H1 (cell line): ENCODE measurements around the gene HIBADH. TPM values are rescaled to one million over a fixed set of nuclear protein-coding genes. Genes with fewer than 3 reads are reported as not detected.

Source experiments
- CTCF ChIA-PET: fragments of 300-600 bp; sonication (Branson Sonifier 250); formaldehyde crosslinking; loops from one replicate; lab custom pipeline; 2021; ENCODE audit not compliant: partially characterized antibody; lab: Charles Lee
- POLR2A ChIA-PET: fragments of 300-600 bp; sonication (Branson Sonifier 250); formaldehyde crosslinking; loops from one replicate; lab custom pipeline; 2021; ENCODE audit warnings: inconsistent platforms; ENCODE audit not compliant: partially characterized antibody; lab: Charles Lee
- DNase-seq, 2 experiments: peaks; one replicate each; pipeline versions ENCODE4 v3.0.0 to v3.0.0-alpha.2; 2010 to 2022; ENCODE audit warnings: low spot score in 2 of 2, low read depth in 1 of 2, mixed read lengths in 1 of 2
- FAIRE-seq: peaks from 2 replicates; lab custom pipeline; 2011; peaks lifted over from hg19 to GRCh38; lab: Jason Lieb, UNC
- H2AFZ ChIP-seq: 2 replicates; pipeline ENCODE4 v1.8.1; 2012; ENCODE audit warnings: low read length, inconsistent platforms
- H2AK5ac ChIP-seq: 2 replicates; pipeline ENCODE4 v1.6.1; 2013; ENCODE audit warnings: low read depth, low read length
- H2BK120ac ChIP-seq: replicated peaks from 2 replicates; pipeline ENCODE3; 2013; ENCODE audit warnings: low read depth, low read length, inconsistent platforms
- H2BK12ac ChIP-seq: 2 replicates; pipeline ENCODE4 v1.6.1; 2013; ENCODE audit warnings: low read depth, low read length
- H2BK15ac ChIP-seq: 2 replicates; pipeline ENCODE4 v1.6.1; 2013; ENCODE audit warnings: low read length
- H2BK20ac ChIP-seq: 2 replicates; pipeline ENCODE4 v1.6.1; 2013; ENCODE audit warnings: low read length
- H2BK5ac ChIP-seq: 2 replicates; pipeline ENCODE4 v1.6.1; 2013; ENCODE audit warnings: low read depth, low read length
- H3K14ac ChIP-seq: 2 replicates; pipeline ENCODE4 v1.6.1; 2013; ENCODE audit warnings: inconsistent platforms; ENCODE audit not compliant: insufficient read length
- H3K18ac ChIP-seq: 2 replicates; pipeline ENCODE4 v1.6.1; 2013; ENCODE audit warnings: low read length; ENCODE audit errors: extremely low read depth
- H3K23ac ChIP-seq: 2 replicates; pipeline ENCODE4 v1.6.1; 2013; ENCODE audit warnings: inconsistent platforms; ENCODE audit not compliant: insufficient read length
- H3K23me2 ChIP-seq: 2 replicates; pipeline ENCODE4 v1.6.1; 2013; ENCODE audit warnings: low read depth, low read length
- H3K27ac ChIP-seq: 2 replicates; pipeline ENCODE4 v1.6.1; 2011; ENCODE audit warnings: low read depth, low read length, inconsistent platforms
- H3K27me3 ChIP-seq, 4 experiments: replicated peaks in 1 of 4; 1 replicate in 1 of 4; 2 replicates in 3 of 4; pipeline versions ENCODE4 v1.6.1 to v1.8.1; 2011 to 2013; ENCODE audit warnings: low read length in 3 of 4, mild to moderate bottlenecking in 3 of 4, inconsistent platforms in 2 of 4, mixed read lengths in 2 of 4, moderate library complexity in 1 of 4; ENCODE audit not compliant: control insufficient read depth in 3 of 4, insufficient read depth in 3 of 4; ENCODE audit errors: extremely low read depth in 1 of 4
- H3K36me3 ChIP-seq, 4 experiments: 2 replicates each; pipeline versions ENCODE4 v1.6.1 to v1.8.1; 2011 to 2013; ENCODE audit warnings: mild to moderate bottlenecking in 4 of 4, low read length in 3 of 4, moderate library complexity in 2 of 4, control low read depth in 1 of 4, inconsistent platforms in 1 of 4; ENCODE audit not compliant: insufficient read depth in 4 of 4, control insufficient read depth in 2 of 4
- H3K4ac ChIP-seq: replicated peaks from 2 replicates; pipeline ENCODE3; 2013; ENCODE audit warnings: low read length, low read depth, mixed read lengths, inconsistent platforms; ENCODE audit not compliant: insufficient read length
- H3K4me1 ChIP-seq, 4 experiments: replicated peaks in 1 of 4; 1 replicate in 1 of 4; 2 replicates in 3 of 4; pipeline versions ENCODE4 v1.6.1 to v1.8.1; 2011 to 2013; ENCODE audit warnings: low read length in 3 of 4, inconsistent platforms in 2 of 4, mixed read lengths in 1 of 4; ENCODE audit not compliant: insufficient read depth in 4 of 4, control insufficient read depth in 3 of 4
- H3K4me2 ChIP-seq, 2 experiments: 2 replicates each; pipeline versions ENCODE4 v1.6.1 to v1.8.1; 2011 to 2013; ENCODE audit warnings: low read depth in 2 of 2, low read length in 2 of 2, control low read depth in 1 of 2, inconsistent platforms in 1 of 2, mild to moderate bottlenecking in 1 of 2; ENCODE audit not compliant: insufficient read depth in 1 of 2
- H3K4me3 ChIP-seq, 4 experiments: fragments of 200-600, 300-600 bp in 1 of 4; sonication (generic), shearing (Covaris generic), sonication (Bioruptor Twin) in 1 of 4; 2 replicates each; pipeline versions ENCODE4 v1.5.1 to v1.8.1; 2011 to 2016; ENCODE audit warnings: low read length in 4 of 4, low read depth in 3 of 4, control low read depth in 2 of 4, inconsistent platforms in 2 of 4, mild to moderate bottlenecking in 2 of 4, mixed read lengths in 1 of 4, moderate library complexity in 1 of 4; ENCODE audit not compliant: insufficient read depth in 2 of 4; ENCODE audit errors: extremely low read depth in 1 of 4
- H3K56ac ChIP-seq: replicated peaks from 2 replicates; pipeline ENCODE3; 2013; ENCODE audit warnings: low read depth, mild to moderate bottlenecking, mixed read lengths, low read length, inconsistent platforms; ENCODE audit not compliant: insufficient read length
- H3K79me1 ChIP-seq: 2 replicates; pipeline ENCODE4 v1.6.1; 2013; ENCODE audit warnings: low read depth, low read length, control low read depth
- H3K79me2 ChIP-seq, 2 experiments: 2 replicates each; pipeline versions ENCODE4 v1.6.1 to v1.8.1; 2012 to 2013; ENCODE audit warnings: low read length in 2 of 2, mild to moderate bottlenecking in 2 of 2, inconsistent platforms in 1 of 2; ENCODE audit not compliant: insufficient read depth in 2 of 2, control insufficient read depth in 1 of 2
- H3K9ac ChIP-seq, 4 experiments: replicated peaks in 1 of 4; 1 replicate in 1 of 4; 2 replicates in 3 of 4; pipeline versions ENCODE4 v1.6.1 to v1.8.1; 2011 to 2013; ENCODE audit warnings: low read depth in 3 of 4, low read length in 3 of 4, control low read depth in 2 of 4, mild to moderate bottlenecking in 2 of 4, moderate library complexity in 2 of 4, inconsistent platforms in 1 of 4; ENCODE audit errors: extremely low read depth in 1 of 4
- H3K9me3 ChIP-seq, 2 experiments: 2 replicates each; pipeline versions ENCODE4 v1.6.1 to v1.8.1; 2012 to 2013; ENCODE audit warnings: mild to moderate bottlenecking in 2 of 2, moderate library complexity in 2 of 2, control low read depth in 1 of 2, inconsistent platforms in 1 of 2, low read depth in 1 of 2, low read length in 1 of 2, mixed read lengths in 1 of 2; ENCODE audit not compliant: insufficient read depth in 2 of 2
- H4K20me1 ChIP-seq, 2 experiments: replicated peaks in 1 of 2; 2 replicates each; pipeline versions ENCODE3 to v1.8.1; 2011 to 2013; ENCODE audit warnings: inconsistent platforms in 2 of 2, low read length in 2 of 2, mild to moderate bottlenecking in 1 of 2; ENCODE audit not compliant: insufficient read depth in 2 of 2, control insufficient read depth in 1 of 2
- H4K5ac ChIP-seq: 2 replicates; pipeline ENCODE4 v1.6.1; 2013; ENCODE audit warnings: low read length, low read depth, mixed read lengths, inconsistent platforms; ENCODE audit not compliant: insufficient read length
- H4K8ac ChIP-seq: 2 replicates; pipeline ENCODE4 v1.8.0; 2013; ENCODE audit warnings: mild to moderate bottlenecking, moderate library complexity, low read length, inconsistent platforms; ENCODE audit not compliant: insufficient read depth; ENCODE audit errors: extremely low read depth
- H4K91ac ChIP-seq: replicated peaks from 2 replicates; pipeline ENCODE3; 2013; ENCODE audit warnings: low read length, mixed read lengths, inconsistent platforms; ENCODE audit not compliant: insufficient read length
- EGR1 ChIP-seq: IDR thresholded peaks from 2 replicates; pipeline ENCODE4 v1.6.1; 2011; ENCODE audit warnings: low read depth, low read length, borderline replicate concordance
- GABPA ChIP-seq: IDR thresholded peaks from 2 replicates; pipeline ENCODE4 v1.6.1; 2011; ENCODE audit warnings: mild to moderate bottlenecking, low read length, moderate library complexity, borderline replicate concordance; ENCODE audit not compliant: insufficient read depth
- SP4 ChIP-seq: IDR thresholded peaks from 2 replicates; pipeline ENCODE4 v1.6.1; 2012; ENCODE audit warnings: low read length, inconsistent platforms
- WGBS, 2 experiments: shearing (Covaris generic) in 1 of 2; methylation state at CpG; one replicate each; pipeline versions ENCODE4 v1.1.6 to v1.1.7; 2013 to 2015; ENCODE audit warnings: low lambda C conversion rate in 2 of 2, mixed read lengths in 2 of 2, inconsistent platforms in 1 of 2, low coverage in 1 of 2, missing lambda C conversion rate in 1 of 2; ENCODE audit not compliant: insufficient replicate concordance in 2 of 2, insufficient coverage in 1 of 2, insufficient read length in 1 of 2; ENCODE audit errors: extremely low coverage in 1 of 2, missing lambda C conversion rate in 1 of 2; 5-methylcytosine and 5-hydroxymethylcytosine counted together
- polyA plus RNA-seq, 7 experiments: library from polyadenylated mRNA; depleted of rRNA in 3 of 7; stranded (reverse) in 5 of 7; unstranded in 2 of 7; fragments of >200 nt in 5 of 7; fragments of 200-250 nt in 2 of 7; gene quantifications; 1 replicate in 5 of 7; 2 replicates in 1 of 7; 4 replicates in 1 of 7; pipeline versions ENCODE4 v1.2.1 to v1.2.3, GENCODE V29; 2011 to 2013; ENCODE audit warnings: missing spikeins in 2 of 7, mixed read lengths in 2 of 7
- total RNA-seq: library from RNA; stranded (reverse); fragmentation: NEBNext Ultra II Directional; extraction: Animal tissue kit (Norgen Biotek cat#: 25700); gene quantifications from 2 replicates; pipeline ENCODE4 v1.2.1, GENCODE V29; 2021
- TF ChIP-seq, protein P1 (sequence below): IDR thresholded peaks from 2 replicates; pipeline ENCODE4 v1.6.1; 2011; ENCODE audit warnings: low read depth, mild to moderate bottlenecking, low read length; ENCODE audit not compliant: insufficient read depth
- TF ChIP-seq, protein P2 (sequence below): IDR thresholded peaks from 2 replicates; pipeline ENCODE4 v1.6.1; 2012; ENCODE audit warnings: inconsistent platforms

HIBADH gene
- total and polyA plus RNA-seq, 2 of the 8 experiments (the other 6 are each of a cell fraction or from before 2014, with no cell fraction given) = 30.1 to 39.5 TPM

DNA sequence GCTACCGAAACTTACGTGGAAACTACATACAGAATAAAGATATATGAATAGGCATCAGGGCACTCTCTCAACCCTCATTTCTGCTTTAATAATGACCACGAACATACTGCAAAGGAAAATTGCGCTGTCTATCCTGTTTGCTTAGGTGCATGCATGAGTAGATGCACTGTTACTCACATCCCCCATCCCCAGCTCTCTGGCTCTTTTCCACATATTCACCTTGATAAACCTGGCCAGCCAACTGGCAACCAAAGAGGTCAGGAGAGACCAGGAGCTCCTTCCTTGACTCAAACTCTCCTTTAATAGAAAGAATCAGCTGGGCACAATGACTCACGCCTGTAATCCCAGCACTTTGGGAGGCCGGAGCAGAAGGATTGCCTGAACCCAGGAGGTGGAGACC, 29.6 kb downstream of the HIBADH start:
- H3K18ac ChIP-seq = no peak overlapping the region
- no peaks in the 10 kb centered on the region for H3K23me2 ChIP-seq
- ChIA-PET CTCF (interaction anchor here (0.6 to 1.5 kb wide), 4 partner anchors 13 to 54 kb away, joined by 3 to 4 read pairs (median 4); no protein-coding TSS in a partner anchor), POLR2A (interaction anchor here (1.3 kb wide), 1 partner anchor 11 kb away, joined by 4 read pairs; no protein-coding TSS in a partner anchor)
- H3K56ac ChIP-seq = no peak overlapping the region
- no peak overlapping the region for H2AK5ac ChIP-seq
- peaks cover 0 to 4% (median 0%) of the 10 kb centered on the region in 4 experiments; a peak in 1 of 7 replicates for H3K4me1 ChIP-seq
- no peak overlapping the region for H2BK20ac ChIP-seq
- no peak for TF ChIP-seq SP4
- TF ChIP-seq, protein P1, sequence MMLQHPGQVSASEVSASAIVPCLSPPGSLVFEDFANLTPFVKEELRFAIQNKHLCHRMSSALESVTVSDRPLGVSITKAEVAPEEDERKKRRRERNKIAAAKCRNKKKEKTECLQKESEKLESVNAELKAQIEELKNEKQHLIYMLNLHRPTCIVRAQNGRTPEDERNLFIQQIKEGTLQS = no peak
- no peak for TF ChIP-seq EGR1
- TF ChIP-seq GABPA = no peak
- TF ChIP-seq, protein P2, sequence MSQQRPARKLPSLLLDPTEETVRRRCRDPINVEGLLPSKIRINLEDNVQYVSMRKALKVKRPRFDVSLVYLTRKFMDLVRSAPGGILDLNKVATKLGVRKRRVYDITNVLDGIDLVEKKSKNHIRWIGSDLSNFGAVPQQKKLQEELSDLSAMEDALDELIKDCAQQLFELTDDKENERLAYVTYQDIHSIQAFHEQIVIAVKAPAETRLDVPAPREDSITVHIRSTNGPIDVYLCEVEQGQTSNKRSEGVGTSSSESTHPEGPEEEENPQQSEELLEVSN = no peak
- H3K4me2 ChIP-seq = no peak overlapping the region
- H2BK15ac ChIP-seq = no peak overlapping the region
- no peak overlapping the region for H2AFZ ChIP-seq
- H2BK5ac ChIP-seq = no peak overlapping the region
- 68% methylated on average over 6 of the region's 6 CpGs; no CpG with 5 or more reads in 1 of the 2 experiments for WGBS, 2 experiments
- no peak for FAIRE-seq
- no peak overlapping the region for H3K4me3 ChIP-seq
- H3K4ac ChIP-seq = no peak overlapping the region
- no peak overlapping the region for H3K9ac ChIP-seq
- no peak overlapping the region for H3K23ac ChIP-seq
- no peak overlapping the region for H4K8ac ChIP-seq
- H4K20me1 ChIP-seq = no peaks in the 10 kb centered on the region
- no peak overlapping the region for H3K27ac ChIP-seq
- H2BK120ac ChIP-seq = no peak overlapping the region
- H4K5ac ChIP-seq = no peak overlapping the region
- no peaks in the 10 kb centered on the region; the same call in 1 of the 2 replicates for H3K79me1 ChIP-seq
- H2BK12ac ChIP-seq = no peak overlapping the region
- no peak for DNase-seq
- H4K91ac ChIP-seq = no peak overlapping the region
- peaks cover 0 to 1% (median 0%) of the 10 kb centered on the region in 4 experiments; a peak in 1 of 7 replicates for H3K27me3 ChIP-seq
- peaks cover 0 to 14% (median 0%) of the 10 kb centered on the region in 4 experiments; a peak in 2 of 8 replicates for H3K36me3 ChIP-seq
- no peaks in the 10 kb centered on the region for H3K9me3 ChIP-seq
- no peak overlapping the region for H3K14ac ChIP-seq
- no peaks in the 10 kb centered on the region for H3K79me2 ChIP-seq
